Immature natural killer cell (primary cell): ENCODE data around the gene PSRC1. TPM values are rescaled to one million over a fixed set of nuclear protein-coding genes. Genes with fewer than 3 reads are reported as not detected.

Experiments used
- DNase-seq, 3 donors: peaks; one replicate each; pipeline ENCODE4 v3.0.0; 2022; ENCODE audit warnings: mixed read lengths in 1 of 3
- H3K27ac Mint-ChIP-seq, 6 donors: one replicate each; pipeline ENCODE4 v1.8.0; 2020; ENCODE audit warnings: mixed read lengths in 6 of 6, mild to moderate bottlenecking in 5 of 6, inconsistent platforms in 4 of 6, moderate library complexity in 3 of 6
- H3K27me3 Mint-ChIP-seq, 3 donors: one replicate each; pipeline ENCODE4 v1.8.0; 2020 to 2021; ENCODE audit warnings: low read depth in 3 of 3, mild to moderate bottlenecking in 3 of 3, mixed read lengths in 3 of 3, moderate library complexity in 3 of 3, inconsistent platforms in 1 of 3
- H3K36me3 Mint-ChIP-seq, 3 donors: one replicate each; pipeline ENCODE4 v1.8.0; 2020; ENCODE audit warnings: mixed read lengths in 3 of 3, inconsistent platforms in 2 of 3, mild to moderate bottlenecking in 2 of 3
- H3K4me1 Mint-ChIP-seq, 2 donors: one replicate each; pipeline ENCODE4 v1.8.0; 2020; ENCODE audit warnings: inconsistent platforms in 2 of 2, mild to moderate bottlenecking in 2 of 2, mixed read lengths in 2 of 2, moderate library complexity in 1 of 2
- H3K4me3 Mint-ChIP-seq, 5 donors: one replicate each; pipeline ENCODE4 v1.8.0; 2020; ENCODE audit warnings: mild to moderate bottlenecking in 5 of 5, mixed read lengths in 5 of 5, inconsistent platforms in 3 of 5, moderate library complexity in 3 of 5
- H3K9me3 Mint-ChIP-seq, 6 donors: one replicate each; pipeline ENCODE4 v1.8.0; 2020; ENCODE audit warnings: mild to moderate bottlenecking in 6 of 6, mixed read lengths in 6 of 6, inconsistent platforms in 4 of 6, moderate library complexity in 3 of 6
- polyA plus RNA-seq, 3 donors: library from polyadenylated mRNA; unstranded; fragments of 300-500 nt; fragmentation: Illumina TruSeq; gene quantifications; one replicate each; pipeline ENCODE4 v1.2.3, GENCODE V29; 2021

The PSRC1 gene
- polyA plus RNA-seq, 3 donors from 2014 or later, result 0.69 to 0.87 TPM; not detected in 1

- peaks cover 0 to 14% of the 10 kb centered on the region in 2 donors for H3K4me1 Mint-ChIP-seq
- H3K36me3 Mint-ChIP-seq, result peaks cover 0 to 4% (median 3%) of the 10 kb centered on the region in 3 donors
- no peaks in the 10 kb centered on the region for H3K9me3 Mint-ChIP-seq
- no peak for DNase-seq
- H3K4me3 Mint-ChIP-seq, result no peak overlapping the region
- H3K27ac Mint-ChIP-seq, result no peak overlapping the region
- H3K27me3 Mint-ChIP-seq, result peaks cover 0 to 2% (median 0%) of the 10 kb centered on the region in 3 donors
Observed at GRCh38 chr1:109254621-109255096, 28.3 kb downstream of the PSRC1 start.

- Mint-ChIP-seq H3K27ac (no peak overlapping the region), H3K9me3 (no peaks in the 10 kb centered on the region), H3K4me1 (peaks cover 4 to 17% of the 10 kb centered on the region in 2 donors), H3K27me3 (peaks cover 0 to 2% (median 2%) of the 10 kb centered on the region in 3 donors), H3K4me3 (no peak overlapping the region), H3K36me3 (no peaks in the 10 kb centered on the region)
- DNase-seq, result no peak
Observed at GRCh38 chr1:109253803-109254620, 28.9 kb downstream of the PSRC1 start.

GRCh38 chr1:109252893-109253802 is 29.8 kb downstream of the PSRC1 start:
- no peaks in the 10 kb centered on the region for H3K9me3 Mint-ChIP-seq
- no peak overlapping the region for H3K27ac Mint-ChIP-seq
- H3K4me1 Mint-ChIP-seq, result peaks cover 5 to 18% of the 10 kb centered on the region in 2 donors
- H3K36me3 Mint-ChIP-seq, result no peaks in the 10 kb centered on the region
- peaks cover 0 to 2% (median 2%) of the 10 kb centered on the region in 3 donors for H3K27me3 Mint-ChIP-seq
- no peak for DNase-seq
- no peak overlapping the region for H3K4me3 Mint-ChIP-seq

- Mint-ChIP-seq H3K27me3 (peaks cover 0 to 2% (median 2%) of the 10 kb centered on the region in 3 donors), H3K36me3 (no peaks in the 10 kb centered on the region), H3K4me3 (no peak overlapping the region), H3K9me3 (no peaks in the 10 kb centered on the region), H3K27ac (peak overlapping the region in 1 of 6 donors; percentile 46), H3K4me1 (peaks cover 5 to 18% of the 10 kb centered on the region in 2 donors)
- no peak for DNase-seq
Observed at GRCh38 chr1:109252167-109252892, 30.6 kb downstream of the PSRC1 start.

GRCh38 chr1:109251277-109252166 is 31.4 kb downstream of the PSRC1 start:
- no peaks in the 10 kb centered on the region for H3K36me3 Mint-ChIP-seq
- no peak for DNase-seq
- no peak overlapping the region for H3K27ac Mint-ChIP-seq
- peaks cover 0 to 4% (median 4%) of the 10 kb centered on the region in 3 donors for H3K27me3 Mint-ChIP-seq
- H3K4me1 Mint-ChIP-seq, result peaks cover 5 to 18% of the 10 kb centered on the region in 2 donors
- H3K4me3 Mint-ChIP-seq, result peak overlapping the region in 4 of 5 donors; percentile 34 to 69 (median 46)
- no peaks in the 10 kb centered on the region for H3K9me3 Mint-ChIP-seq

GRCh38 chr1:109250454-109251276 is 32.3 kb downstream of the PSRC1 start:
- Mint-ChIP-seq H3K9me3 (no peaks in the 10 kb centered on the region), H3K4me1 (peaks cover 5 to 18% of the 10 kb centered on the region in 2 donors), H3K27me3 (peaks cover 0 to 11% (median 4%) of the 10 kb centered on the region in 3 donors), H3K4me3 (peak overlapping the region; percentile 63 to 80 (median 73)), H3K27ac (no peak overlapping the region), H3K36me3 (no peaks in the 10 kb centered on the region)
- DNase-seq, result no peak

GRCh38 chr1:109249654-109250401 is 33.1 kb downstream of the PSRC1 start:
- DNase-seq, result peak in 1 of 3 donors; percentile 14
- Mint-ChIP-seq H3K4me1 (peaks cover 5 to 18% of the 10 kb centered on the region in 2 donors), H3K9me3 (no peaks in the 10 kb centered on the region), H3K4me3 (peak overlapping the region; percentile 63 to 80 (median 73)), H3K27ac (no peak overlapping the region), H3K36me3 (no peaks in the 10 kb centered on the region), H3K27me3 (peaks cover 0 to 11% (median 4%) of the 10 kb centered on the region in 3 donors)

GRCh38 chr1:109248797-109249629 is 33.9 kb downstream of the PSRC1 start, which contains the start of gene CELSR2:
Gene CELSR2, plus strand, starts transcription at chr1:109249539. Its CDS starts 541 bp downstream, at chr1:109250080.
- Mint-ChIP-seq H3K4me1 (peaks cover 5 to 14% of the 10 kb centered on the region in 2 donors), H3K27ac (peak within 1 kb of the TSS in 1 of 6 donors; percentile 14), H3K27me3 (peaks cover 1 to 19% (median 11%) of the 10 kb centered on the region in 3 donors), H3K4me3 (peak within 1 kb of the TSS; percentile 67 to 80 (median 75)), H3K36me3 (no peaks in the 10 kb centered on the region), H3K9me3 (no peaks in the 10 kb centered on the region)
- peak; percentile 65 to 73 (median 66) for DNase-seq

- Mint-ChIP-seq H3K4me3 (no peak overlapping the region), H3K4me1 (peaks cover 5 to 14% of the 10 kb centered on the region in 2 donors), H3K27me3 (peaks cover 1 to 19% (median 11%) of the 10 kb centered on the region in 3 donors), H3K27ac (no peak overlapping the region), H3K9me3 (no peaks in the 10 kb centered on the region), H3K36me3 (no peaks in the 10 kb centered on the region)
- DNase-seq, result no peak
Observed at GRCh38 chr1:109248444-109248796, 34.5 kb downstream of the PSRC1 start.

GRCh38 chr1:109247401-109248365 is 35.3 kb downstream of the PSRC1 start:
- H3K27ac Mint-ChIP-seq, result no peak overlapping the region
- H3K4me1 Mint-ChIP-seq, result peaks cover 5 to 15% of the 10 kb centered on the region in 2 donors
- no peak overlapping the region for H3K4me3 Mint-ChIP-seq
- H3K27me3 Mint-ChIP-seq, result peaks cover 1 to 19% (median 11%) of the 10 kb centered on the region in 3 donors
- H3K36me3 Mint-ChIP-seq, result no peaks in the 10 kb centered on the region
- DNase-seq, result no peak
- no peaks in the 10 kb centered on the region for H3K9me3 Mint-ChIP-seq
